DMS153 treated with DMSO at 0.1 percent for 48 hours (cell line): ENCODE measurements around the gene SLC3A2.

Experiments used
- DNase-seq: peaks from one replicate; lab custom pipeline; 2025; ENCODE audit not compliant: unreplicated experiment; lab: John Stamatoyannopoulos, UW

The SLC3A2 gene

DNA sequence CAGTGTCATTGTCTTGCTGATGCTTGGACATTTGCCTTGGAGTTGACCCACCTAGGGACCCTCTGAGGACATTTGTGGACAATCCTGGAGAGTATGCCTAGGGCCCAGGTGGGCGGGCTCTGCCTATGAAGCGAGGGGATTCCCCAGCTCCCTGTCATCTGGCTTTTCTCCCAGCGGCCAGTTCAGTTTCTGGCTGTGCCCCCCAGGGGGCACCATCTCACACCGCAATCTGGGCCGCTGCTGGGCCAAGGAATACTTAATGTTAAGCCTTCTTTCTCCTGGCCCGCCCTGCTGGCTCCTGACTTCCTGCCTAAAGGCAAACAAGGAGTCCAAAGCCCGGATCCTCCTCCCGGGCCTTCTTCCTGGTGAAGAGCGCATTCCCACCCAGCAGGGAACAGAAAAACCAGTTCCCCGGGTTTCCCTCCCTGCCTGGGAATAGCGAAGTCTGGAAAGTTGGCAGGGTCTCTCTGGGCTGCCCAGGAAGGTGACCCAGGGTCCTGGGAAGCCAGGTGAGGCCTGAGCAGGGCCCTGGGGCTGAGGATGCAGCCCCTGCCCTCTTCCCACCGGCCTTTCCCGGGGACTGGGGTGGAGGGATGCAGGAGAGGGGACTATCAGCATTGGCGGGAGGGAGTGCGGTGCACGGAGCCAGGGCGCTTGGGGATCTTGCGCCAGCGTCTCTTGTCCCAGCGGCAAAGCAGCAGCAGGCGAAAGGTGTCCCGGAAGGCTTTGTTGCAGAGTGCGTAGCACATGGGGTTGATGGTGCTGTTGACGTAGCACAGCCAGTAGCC, 28.6 kb downstream of the SLC3A2 start:
- DNase-seq, result peak; percentile 17

DNA sequence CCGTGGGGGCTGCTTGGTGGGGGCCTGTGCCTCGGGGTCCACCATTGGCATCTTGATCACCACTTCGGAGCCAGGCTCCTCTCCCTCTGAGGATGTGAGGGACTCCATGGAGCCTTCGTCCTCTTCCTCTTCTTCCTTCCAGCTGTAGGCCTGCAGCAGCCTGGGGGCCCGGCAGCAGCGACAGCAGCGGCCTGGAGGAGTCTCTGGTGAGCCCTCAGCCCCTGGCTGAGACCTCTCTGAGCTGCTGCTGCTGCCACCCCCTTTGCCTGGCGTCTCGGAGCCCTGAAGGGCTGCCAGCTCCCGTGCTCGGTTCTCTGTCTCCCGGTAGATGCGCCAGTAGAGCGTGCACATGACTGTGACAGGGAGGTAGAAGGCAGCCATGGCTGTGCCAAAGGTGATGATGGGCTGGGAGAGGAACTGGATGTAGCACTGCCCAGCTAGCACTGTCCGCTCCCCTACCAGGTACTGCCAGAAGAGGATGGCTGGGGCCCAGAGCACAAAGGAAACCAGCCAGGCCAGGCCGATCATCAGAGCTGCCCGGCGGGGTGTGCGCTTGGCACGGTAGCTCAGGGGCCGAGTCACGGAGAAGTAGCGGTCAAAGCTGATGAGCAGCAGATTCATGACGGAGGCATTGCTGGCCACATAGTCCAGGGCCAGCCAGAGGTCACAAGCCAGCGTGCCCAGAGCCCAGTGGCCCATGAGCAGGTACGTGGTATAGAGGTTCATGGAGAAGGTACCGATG, 29.6 kb downstream of the SLC3A2 start:
- DNase-seq, result no peak

DNA sequence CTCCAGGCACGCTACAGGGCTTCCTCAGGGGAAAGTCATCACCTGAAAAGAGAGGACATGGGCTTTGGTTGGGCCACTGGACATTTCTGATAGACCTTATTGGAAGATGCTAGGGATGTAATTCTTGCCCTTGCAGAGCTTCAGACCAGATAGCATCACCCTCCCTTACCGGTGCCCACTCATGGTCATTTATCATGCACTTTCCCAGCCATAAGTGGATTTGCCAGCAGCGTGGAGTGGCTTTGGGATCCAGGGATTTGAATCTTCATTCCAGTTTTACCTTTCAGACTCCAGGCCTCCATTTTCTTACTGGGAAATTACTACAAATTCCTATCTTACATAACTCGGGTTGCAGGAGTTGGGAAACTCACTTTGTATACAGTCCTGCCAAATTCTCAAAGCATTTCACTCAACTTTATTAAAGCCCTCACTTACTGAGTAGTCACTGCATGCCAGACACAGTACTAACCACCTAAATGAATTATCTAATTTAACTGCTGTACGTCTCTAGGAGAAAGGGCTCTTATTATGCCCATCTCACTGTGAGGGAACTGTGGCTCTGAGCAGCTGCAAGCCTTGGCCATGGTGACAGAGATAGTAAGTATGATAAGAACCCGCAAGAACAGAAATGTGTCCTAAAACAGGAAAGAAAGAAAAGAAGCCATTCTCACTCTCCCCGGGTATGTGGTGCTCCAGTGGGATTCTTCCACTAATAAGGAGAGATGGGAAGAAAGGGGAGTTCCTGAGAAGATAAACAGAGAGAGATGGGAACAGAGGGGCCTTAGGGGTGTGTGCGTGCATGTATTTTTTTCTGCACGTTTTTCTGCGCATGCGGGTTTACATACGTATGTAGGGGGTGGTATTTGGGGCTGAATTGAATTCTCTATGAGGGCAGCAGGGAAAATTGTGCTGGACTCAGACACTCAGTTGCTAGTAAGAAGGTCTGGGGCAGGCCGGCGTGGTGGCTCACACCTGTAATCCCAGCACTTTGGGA, 30.7 kb downstream of the SLC3A2 start:
- no peak for DNase-seq

DNA sequence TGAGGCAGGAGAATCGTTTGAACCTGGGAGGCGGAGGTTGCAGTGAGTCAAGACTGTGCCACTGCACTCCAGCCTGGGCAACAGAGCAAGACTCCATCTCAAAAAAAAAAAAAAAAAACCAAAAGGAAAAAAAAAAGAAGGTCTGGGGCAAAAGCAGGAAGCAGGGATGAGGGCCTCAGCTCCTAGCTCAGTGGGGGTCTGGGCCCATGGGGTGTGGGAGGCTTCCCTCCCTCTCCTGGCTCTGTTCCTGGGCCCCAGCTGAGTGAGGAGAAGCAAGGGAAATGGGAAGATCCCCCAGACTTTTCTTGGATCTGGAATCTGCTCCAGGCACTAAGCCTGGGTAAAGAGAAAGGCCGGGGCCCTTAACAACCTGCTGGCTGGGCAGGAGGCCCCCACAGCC, 31.6 kb downstream of the SLC3A2 start:
- DNase-seq, result no peak

DNA sequence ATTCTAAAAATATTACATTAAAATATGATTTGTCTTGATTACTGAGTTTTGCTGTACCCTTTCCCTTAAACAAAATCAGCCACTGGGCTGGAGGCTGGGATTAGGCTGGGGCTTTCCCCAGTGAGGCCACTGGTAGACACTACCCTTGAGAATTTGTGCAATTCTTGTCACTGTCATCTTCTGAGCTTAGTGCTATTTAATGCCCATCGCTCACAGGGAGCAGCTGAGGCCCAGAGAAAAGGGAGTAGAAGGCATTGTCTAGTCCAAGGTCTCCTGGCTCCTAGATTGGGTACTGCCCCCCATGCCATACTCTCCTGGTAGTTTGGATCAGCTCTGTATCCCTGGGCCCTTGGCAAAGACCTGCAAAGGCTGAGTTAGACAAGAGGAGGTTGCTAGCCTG, 33.7 kb downstream of the SLC3A2 start:
- DNase-seq, result no peak

DNA sequence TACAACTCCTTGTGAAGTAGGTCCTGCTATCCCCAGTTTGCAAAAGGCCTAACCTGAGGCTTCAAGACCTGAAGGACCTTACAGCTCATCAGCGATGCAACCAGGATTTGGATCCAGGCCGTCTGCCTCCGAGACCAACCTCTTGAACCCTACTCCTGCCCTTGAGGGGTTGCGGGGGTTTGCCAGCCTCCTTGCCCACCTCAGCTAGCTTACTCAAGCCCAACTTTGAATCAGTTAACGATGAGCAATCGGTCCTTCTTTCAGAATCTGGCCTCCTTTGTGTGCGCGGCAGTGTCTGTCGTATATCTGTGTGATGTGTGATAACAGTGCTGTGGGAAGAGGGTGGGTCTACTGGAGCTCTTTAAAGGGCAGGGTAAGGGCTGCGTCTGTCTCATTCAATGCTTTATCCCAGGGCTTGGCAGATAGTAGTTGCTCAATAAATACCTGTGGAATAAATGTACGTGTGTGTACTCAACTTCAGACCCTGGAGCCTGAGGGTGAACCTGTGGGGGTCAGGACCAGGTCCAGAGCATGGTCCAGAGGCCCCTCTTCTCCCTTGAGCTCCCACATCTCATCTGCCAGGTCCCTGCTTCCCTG, 37.3 kb downstream of the SLC3A2 start:
- DNase-seq, result no peak

DNA sequence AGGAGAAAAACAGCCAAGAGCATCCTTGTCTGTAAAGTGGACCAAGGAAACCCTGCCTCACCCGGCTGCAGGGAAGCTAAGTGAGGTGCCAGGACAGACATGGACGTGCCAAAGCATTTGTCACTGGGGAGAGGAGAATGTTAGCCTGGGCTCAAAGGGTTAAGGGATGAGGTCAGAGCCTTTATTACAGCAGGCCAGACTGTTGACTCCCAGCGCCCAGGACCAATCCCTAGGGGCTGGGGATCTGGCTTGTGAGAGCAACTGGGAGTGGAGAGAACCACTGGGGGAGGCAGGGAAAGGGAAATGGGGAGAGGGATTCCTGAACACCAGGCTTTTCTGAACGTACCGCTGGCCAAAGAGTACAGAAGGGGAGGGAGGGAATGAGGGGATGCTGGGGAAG, 37.8 kb downstream of the SLC3A2 start:
- no peak for DNase-seq

DNA sequence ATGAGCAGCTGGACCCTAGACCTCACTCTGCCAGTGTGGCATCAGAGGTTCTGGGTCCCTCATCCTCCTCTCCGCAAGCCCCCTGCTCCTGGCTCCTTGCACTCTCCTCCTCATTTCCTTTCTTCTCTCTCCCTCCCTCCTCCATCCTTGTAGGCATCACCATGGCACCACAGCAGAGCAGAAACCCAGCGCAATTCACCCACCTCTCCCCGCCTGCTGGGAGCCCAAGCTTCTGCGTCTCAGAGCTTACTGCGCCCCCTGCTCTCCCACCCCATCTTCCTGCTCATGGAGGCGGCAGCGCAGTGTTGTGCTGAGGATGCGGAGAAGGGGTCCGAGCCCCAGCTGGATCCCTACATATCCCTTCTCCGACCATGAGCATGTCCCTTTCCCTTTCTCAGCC, 38.8 kb downstream of the SLC3A2 start:
- no peak for DNase-seq

DNA sequence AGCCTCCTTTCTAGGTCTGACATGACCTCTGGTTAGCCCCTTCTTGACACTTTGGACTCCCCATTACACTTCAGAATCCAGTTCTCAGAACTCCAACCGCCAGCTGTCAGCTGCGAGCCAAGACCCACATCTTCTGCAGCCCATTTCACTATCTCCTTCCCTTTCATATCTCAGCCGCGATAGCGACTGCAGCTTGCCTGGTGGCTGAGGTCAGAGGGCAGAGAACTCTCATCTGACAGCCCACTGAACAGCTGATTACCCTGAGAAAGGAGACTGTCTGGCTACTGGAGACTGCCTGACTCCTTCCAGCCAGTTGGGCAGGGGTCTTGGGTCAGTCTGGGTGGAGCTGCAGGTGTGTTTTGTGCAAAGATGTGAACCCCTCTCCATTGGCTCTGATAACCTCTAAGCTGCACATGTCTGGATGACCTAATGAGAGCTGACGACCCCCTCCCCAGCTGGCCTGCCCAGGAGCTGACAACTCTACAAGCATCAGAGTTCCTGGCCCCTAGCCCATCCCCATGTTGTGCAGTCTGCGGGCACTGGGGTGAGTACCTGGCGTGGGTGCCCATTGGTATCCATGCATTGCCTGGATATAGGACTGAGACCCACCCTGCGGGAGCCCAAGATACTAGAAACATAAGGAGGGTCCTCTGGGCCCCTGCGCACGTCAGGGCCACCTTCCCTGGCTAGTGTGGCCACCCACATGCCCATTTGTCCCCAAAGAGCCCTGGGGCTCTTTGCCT, 39.4 kb downstream of the SLC3A2 start:
- no peak for DNase-seq

DNA sequence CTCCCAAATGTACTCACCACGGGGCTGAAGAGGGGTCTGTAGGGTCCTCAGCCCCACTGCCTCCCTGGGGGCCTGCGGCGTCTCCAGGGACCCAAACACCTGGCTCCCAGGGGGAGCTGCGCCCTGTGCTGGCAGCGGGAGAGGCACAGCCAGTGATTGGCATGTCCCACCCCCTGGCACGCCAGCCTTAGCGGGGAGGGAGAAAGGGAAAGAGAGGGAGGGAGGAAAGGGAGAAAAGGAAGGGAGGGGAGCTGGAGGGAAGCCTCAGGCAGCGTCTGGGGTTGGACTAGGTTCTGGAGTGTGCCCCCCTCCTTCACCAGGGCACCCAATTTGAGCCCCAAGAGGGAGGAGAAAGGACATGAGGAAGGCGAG, 40.5 kb downstream of the SLC3A2 start, which contains the start of gene CHRM1:
TSS of gene CHRM1 (minus strand) at position 163 of the 372 bp plus-strand sequence. CDS start 10,263 bp downstream, outside the sequence.
- no peak for DNase-seq

DNA sequence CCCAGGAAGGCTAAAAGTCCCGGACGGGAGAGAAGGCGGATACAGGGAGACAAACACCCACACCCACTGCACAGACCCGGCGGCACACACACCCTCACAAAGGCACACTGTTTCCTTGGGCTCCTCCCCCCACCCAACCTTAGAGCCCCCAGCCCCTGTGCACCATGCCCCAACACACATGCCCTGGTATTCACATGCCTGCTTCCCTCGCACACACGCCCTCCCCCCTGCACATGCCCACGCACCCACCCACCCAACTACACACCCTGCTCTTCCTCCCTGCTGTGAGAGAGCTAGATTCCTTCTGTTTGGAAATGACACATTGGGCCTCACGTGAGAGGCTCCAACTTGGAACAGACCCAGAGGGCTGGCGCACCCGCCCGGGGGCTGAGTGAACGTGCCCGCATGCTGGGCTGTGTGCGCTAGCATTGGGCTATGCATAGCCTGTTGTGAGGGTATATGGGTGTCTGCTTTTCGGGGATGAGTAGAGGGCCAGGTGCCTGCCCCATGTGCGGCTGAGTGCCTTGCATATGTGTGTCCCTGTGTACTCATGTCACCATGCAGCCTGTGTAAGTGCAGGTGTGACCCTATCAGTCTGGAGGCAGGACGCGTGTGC, 41.0 kb downstream of the SLC3A2 start:
- DNase-seq, result no peak

DNA sequence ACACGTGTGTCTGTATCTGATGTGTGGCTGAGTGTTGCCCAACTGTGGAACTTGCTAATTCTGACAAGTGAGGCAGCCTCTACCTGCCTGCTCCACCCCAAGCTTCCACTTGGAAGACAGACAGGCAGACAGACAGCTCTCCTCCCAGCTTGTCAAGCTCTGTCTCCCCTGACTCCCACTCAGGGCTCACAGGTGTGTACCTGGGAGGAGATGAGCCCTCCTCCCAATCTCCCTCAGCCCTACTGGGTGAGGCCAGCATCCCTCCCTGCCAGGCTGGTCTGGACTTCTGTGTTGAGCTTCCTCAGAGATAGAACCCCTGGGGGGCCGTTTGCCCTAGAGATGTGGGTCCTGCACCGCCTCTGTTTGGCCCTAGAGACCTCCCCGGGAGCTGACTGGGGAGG, 41.5 kb downstream of the SLC3A2 start:
- DNase-seq, result no peak

DNA sequence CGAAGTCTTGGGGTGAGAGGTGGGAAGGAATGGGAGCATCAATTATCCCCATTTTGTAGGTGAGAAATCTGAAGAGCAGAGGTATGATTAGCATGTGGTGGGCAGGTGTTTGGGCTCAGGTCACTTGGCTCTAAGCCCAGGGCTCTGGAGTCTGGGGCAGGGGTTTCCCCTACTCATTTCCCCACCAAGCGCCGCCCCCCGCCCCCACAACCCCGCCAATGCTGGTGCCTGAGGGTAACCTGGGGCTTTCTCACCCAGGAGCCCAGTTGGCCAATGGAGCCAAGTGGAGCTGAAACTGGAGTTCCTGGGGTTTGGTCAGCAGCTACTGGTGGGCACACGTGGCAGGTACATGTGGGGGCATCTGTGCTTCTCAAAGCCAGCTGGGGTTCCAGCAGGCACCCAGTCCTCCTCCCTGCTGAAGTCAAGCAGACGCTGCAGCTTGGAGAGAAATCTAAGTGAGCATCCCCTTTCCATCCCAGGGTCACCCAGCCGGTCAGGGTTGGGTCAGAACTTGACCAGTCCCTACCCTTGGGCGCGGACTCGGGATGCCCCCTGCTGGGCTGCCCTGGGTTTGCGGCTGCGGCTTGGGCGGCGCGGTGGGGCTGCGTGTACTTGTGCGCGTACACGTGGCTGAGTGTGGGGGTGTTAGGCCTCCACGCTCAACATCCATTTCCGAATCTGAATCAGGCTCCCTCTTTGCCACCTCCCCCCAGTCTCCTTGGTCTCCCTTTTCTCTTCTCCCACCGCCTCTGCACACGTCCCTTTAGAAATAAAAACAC, 42.1 kb downstream of the SLC3A2 start:
- no peak for DNase-seq

DNA sequence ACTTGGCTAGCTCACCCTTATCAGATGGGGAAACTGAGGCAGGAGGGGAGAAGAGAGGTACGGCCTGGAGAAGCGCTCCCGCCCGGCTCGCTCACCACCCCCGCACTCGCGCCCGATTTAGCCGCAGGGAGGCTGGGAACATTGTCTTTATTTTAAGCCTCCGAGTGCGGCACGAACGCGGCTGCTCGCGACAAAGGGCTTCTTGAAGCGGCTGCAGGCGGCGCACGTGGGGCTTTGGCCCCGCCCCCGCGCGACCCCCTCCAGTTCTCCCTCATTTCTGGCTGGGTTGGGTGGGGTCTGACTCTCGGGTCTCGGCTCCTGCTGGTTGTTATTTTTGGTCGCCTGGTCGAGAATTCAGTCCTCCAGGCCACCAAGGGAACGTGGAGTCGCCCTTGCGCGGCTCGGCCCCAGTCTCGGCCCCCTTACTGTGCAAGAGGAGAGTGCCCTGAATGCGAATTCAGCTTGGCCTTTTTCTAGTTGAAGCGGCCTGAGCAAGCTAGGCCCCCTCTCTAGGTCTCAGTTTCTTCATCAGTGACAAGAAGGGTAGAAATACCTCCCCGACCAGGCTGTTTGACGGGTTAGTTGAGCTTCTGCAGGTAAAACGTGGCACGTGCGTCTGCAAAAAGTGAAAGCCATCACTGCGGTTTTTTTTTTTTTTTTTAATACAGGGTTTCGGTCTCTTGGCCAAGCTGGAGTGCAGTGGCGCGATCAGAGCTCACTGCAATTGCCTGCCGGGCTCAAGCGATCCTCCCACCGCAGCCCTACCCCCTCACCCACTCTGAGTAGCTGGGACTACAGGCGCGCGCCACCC, 43.1 kb downstream of the SLC3A2 start:
- DNase-seq, result no peak

DNA sequence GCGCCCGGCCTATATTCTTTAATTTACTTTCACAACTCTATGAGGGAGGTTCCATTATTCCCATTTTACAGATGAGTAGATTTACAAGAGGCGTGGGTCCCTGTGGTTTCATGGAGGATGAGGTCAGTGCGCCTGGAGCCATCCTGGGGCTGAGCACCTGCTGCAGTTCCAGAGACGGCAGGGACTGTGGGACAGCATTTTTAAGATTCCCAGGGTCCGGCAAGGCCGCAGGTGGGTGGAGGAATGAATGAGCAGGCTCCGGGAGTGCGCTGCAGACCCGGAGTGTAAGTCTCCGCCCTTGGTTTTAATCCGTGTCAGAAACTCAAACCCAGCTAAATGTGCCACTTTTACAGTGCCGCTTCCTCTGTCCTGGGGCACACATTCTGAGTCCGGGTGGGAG, 44.6 kb downstream of the SLC3A2 start:
- DNase-seq, result no peak

DNA sequence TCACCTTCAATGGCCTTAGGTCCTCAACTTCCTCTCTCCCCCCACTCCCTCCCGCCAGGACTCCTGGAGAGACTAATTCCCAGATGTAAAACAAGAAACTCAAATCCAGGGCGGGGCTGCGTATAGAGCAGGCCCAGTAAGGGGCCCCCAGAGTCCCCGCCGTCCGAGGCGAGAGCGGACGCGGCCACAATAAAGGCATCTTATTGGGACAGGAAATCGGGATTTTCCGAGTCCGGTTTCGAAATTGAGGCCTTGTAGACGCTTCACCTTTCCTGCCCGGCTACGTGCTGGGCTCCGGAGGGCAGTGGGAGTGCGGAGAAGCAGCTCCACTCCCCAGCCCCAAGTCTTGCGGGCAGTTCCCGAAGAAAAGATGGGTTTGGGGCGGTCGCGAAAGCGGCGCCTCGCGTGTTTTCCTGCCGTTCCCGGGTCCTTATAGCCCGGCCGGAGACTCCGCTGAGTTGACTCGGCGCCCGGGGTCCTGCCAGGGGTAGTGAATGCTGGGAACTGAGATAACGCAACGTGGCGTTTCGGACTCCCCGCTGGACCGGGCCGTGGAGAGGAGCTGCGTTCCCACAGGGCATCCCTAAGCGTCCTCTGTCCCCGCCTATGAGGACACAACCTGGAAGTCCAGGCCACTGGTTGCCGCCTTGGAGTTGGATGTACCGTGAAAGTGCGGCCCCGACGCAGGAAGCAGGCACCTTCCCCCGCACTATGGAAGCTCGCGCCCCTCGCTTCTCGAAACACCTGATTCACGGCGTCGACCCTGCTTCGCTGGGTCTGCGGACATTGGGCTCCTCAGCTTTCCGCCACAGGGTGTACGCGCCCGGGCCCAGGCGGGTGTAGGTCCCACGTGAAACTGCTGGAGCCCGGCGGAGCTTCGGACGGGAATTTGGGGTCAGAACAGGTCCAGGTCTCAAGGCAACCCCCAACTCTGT, 45.3 kb downstream of the SLC3A2 start:
- no peak for DNase-seq
